ENCODE data around the gene UTP15. TPM values are rescaled to one million over a fixed set of nuclear protein-coding genes. Genes with fewer than 3 reads are reported as not detected.

Gene UTP15
- total and polyA plus RNA-seq, 2 donors from 2014 or later, result 4.5 to 16.4 TPM

- H3K27ac ChIP-seq (ENCODE audit: low read depth in 2 of 2, low read length in 2 of 2), result no peak overlapping the region
- no peak overlapping the region for H3K9ac ChIP-seq (ENCODE audit: low read length in 3 of 3)
- FAIRE-seq, result no peak
- DNase-seq, result no peak
- no peak overlapping the region for H3K4me3 ChIP-seq (ENCODE audit: low read length in 3 of 3)
- TF ChIP-seq, protein P1, sequence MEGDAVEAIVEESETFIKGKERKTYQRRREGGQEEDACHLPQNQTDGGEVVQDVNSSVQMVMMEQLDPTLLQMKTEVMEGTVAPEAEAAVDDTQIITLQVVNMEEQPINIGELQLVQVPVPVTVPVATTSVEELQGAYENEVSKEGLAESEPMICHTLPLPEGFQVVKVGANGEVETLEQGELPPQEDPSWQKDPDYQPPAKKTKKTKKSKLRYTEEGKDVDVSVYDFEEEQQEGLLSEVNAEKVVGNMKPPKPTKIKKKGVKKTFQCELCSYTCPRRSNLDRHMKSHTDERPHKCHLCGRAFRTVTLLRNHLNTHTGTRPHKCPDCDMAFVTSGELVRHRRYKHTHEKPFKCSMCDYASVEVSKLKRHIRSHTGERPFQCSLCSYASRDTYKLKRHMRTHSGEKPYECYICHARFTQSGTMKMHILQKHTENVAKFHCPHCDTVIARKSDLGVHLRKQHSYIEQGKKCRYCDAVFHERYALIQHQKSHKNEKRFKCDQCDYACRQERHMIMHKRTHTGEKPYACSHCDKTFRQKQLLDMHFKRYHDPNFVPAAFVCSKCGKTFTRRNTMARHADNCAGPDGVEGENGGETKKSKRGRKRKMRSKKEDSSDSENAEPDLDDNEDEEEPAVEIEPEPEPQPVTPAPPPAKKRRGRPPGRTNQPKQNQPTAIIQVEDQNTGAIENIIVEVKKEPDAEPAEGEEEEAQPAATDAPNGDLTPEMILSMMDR (IDR thresholded peaks at IDR 0.05; ENCODE audit: borderline replicate concordance, extremely low read depth, insufficient read depth), result no peak
- H3K27me3 ChIP-seq (ENCODE audit: control insufficient read depth, insufficient read depth, low read length), result no peaks in the 10 kb centered on the region
- no peaks in the 10 kb centered on the region for H3K4me1 ChIP-seq (ENCODE audit: control insufficient read depth in 2 of 3, insufficient read depth in 2 of 3, low read depth in 1 of 3, low read length in 3 of 3)
- no peaks in the 10 kb centered on the region for H3K9me3 ChIP-seq (ENCODE audit: control insufficient read depth in 2 of 3, insufficient read depth in 1 of 3, low read length in 3 of 3)
- intact Hi-C loops (cut with DNase I), result no loop called here
- H3K36me3 ChIP-seq (ENCODE audit: control insufficient read depth in 2 of 3, insufficient read depth in 3 of 3, low read length in 3 of 3), result no peaks in the 10 kb centered on the region
These were observed 30.6 kb upstream of the UTP15 start for GRCh38 chr5:73534971-73535370.

GRCh38 chr5:73539730-73540129, 25.8 kb upstream of the UTP15 start:
- Histone ChIP-seq H3K36me3 (ENCODE audit: control insufficient read depth in 2 of 3, insufficient read depth in 3 of 3, low read length in 3 of 3) (no peaks in the 10 kb centered on the region), H3K9ac (ENCODE audit: low read length in 3 of 3) (no peak overlapping the region), H3K27me3 (ENCODE audit: control insufficient read depth, insufficient read depth, low read length) (no peaks in the 10 kb centered on the region), H3K4me1 (ENCODE audit: control insufficient read depth in 2 of 3, insufficient read depth in 2 of 3, low read depth in 1 of 3, low read length in 3 of 3) (no peaks in the 10 kb centered on the region), H3K4me3 (ENCODE audit: low read length in 3 of 3) (no peak overlapping the region), H3K27ac (ENCODE audit: low read depth in 2 of 2, low read length in 2 of 2) (no peak overlapping the region), H3K9me3 (ENCODE audit: control insufficient read depth in 2 of 3, insufficient read depth in 1 of 3, low read length in 3 of 3) (no peaks in the 10 kb centered on the region)
- intact Hi-C loops (cut with DNase I), result no loop called here
- TF ChIP-seq, protein P1 (IDR thresholded peaks at IDR 0.05; ENCODE audit: borderline replicate concordance, extremely low read depth, insufficient read depth), result no peak
- FAIRE-seq, result no peak
- no peak for DNase-seq

DNA sequence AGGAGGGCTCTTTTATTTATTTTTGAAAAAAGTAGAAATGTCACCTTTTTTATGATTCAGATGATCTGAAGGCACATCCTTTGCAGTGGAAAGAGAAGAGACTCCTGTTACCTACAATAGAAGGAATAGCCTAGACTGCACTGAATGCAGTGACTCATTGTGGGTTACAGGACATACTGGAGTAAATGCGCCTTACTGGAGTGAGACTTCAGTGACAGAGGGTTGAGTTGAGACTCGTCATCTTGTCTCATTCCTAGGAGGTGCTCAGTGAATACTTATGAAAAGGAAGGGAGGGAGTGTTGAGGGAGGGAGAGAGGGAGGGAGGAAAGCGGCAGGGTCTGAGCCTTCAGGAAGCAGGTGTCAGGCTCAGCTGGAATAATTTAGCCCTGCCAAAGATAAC, 25.4 kb upstream of the UTP15 start:
- DNase-seq, result no peak
- Histone ChIP-seq H3K4me1 (ENCODE audit: control insufficient read depth in 2 of 3, insufficient read depth in 2 of 3, low read depth in 1 of 3, low read length in 3 of 3) (no peaks in the 10 kb centered on the region), H3K27ac (ENCODE audit: low read depth in 2 of 2, low read length in 2 of 2) (no peak overlapping the region), H3K36me3 (ENCODE audit: control insufficient read depth in 2 of 3, insufficient read depth in 3 of 3, low read length in 3 of 3) (no peaks in the 10 kb centered on the region), H3K4me3 (ENCODE audit: low read length in 3 of 3) (no peak overlapping the region), H3K27me3 (ENCODE audit: control insufficient read depth, insufficient read depth, low read length) (no peaks in the 10 kb centered on the region), H3K9ac (ENCODE audit: low read length in 3 of 3) (no peak overlapping the region), H3K9me3 (ENCODE audit: control insufficient read depth in 2 of 3, insufficient read depth in 1 of 3, low read length in 3 of 3) (no peaks in the 10 kb centered on the region)
- FAIRE-seq, result no peak
- intact Hi-C loops (cut with DNase I), result no loop called here
- TF ChIP-seq, protein P1 (IDR thresholded peaks at IDR 0.05; ENCODE audit: borderline replicate concordance, extremely low read depth, insufficient read depth), result no peak

GRCh38 chr5:73542020-73542419, 23.5 kb upstream of the UTP15 start:
- FAIRE-seq (no peak), DNase-seq (no peak)
- no peak overlapping the region for H3K27ac ChIP-seq (ENCODE audit: low read depth in 2 of 2, low read length in 2 of 2)
- H3K4me3 ChIP-seq (ENCODE audit: low read length in 3 of 3), result no peak overlapping the region
- no peaks in the 10 kb centered on the region for H3K9me3 ChIP-seq (ENCODE audit: control insufficient read depth in 2 of 3, insufficient read depth in 1 of 3, low read length in 3 of 3)
- TF ChIP-seq, protein P1 (IDR thresholded peaks at IDR 0.05; ENCODE audit: borderline replicate concordance, extremely low read depth, insufficient read depth), result no peak
- no peaks in the 10 kb centered on the region for H3K27me3 ChIP-seq (ENCODE audit: control insufficient read depth, insufficient read depth, low read length)
- intact Hi-C loops (cut with DNase I), result no loop called here
- H3K36me3 ChIP-seq (ENCODE audit: control insufficient read depth in 2 of 3, insufficient read depth in 3 of 3, low read length in 3 of 3), result no peaks in the 10 kb centered on the region
- H3K4me1 ChIP-seq (ENCODE audit: control insufficient read depth in 2 of 3, insufficient read depth in 2 of 3, low read depth in 1 of 3, low read length in 3 of 3), result no peaks in the 10 kb centered on the region
- H3K9ac ChIP-seq (ENCODE audit: low read length in 3 of 3), result no peak overlapping the region

Measured in kidney (tissue), 14 donors.